Stimulated activated CD8-positive, alpha-beta memory T cell treated with anti-CD3 and anti-CD28 coated beads, Interleukin-12 subunit alpha, Interleukin-12 subunit beta, amount 100 ng/mL, for 4 hours (primary cell): Measurements from ENCODE around the gene CACNA1C.

Source experiments
- DNase-seq: peaks from one replicate; pipeline ENCODE4 v3.0.0-alpha.2; 2020; ENCODE audit warnings: low read depth

The CACNA1C gene

GRCh38 chr12:2364631-2365051 lies 311.9 kb downstream of the CACNA1C start:
- DNase-seq = no peak

- no peak for DNase-seq
Observed at GRCh38 chr12:2366711-2367110, 313.9 kb downstream of the CACNA1C start.

DNA sequence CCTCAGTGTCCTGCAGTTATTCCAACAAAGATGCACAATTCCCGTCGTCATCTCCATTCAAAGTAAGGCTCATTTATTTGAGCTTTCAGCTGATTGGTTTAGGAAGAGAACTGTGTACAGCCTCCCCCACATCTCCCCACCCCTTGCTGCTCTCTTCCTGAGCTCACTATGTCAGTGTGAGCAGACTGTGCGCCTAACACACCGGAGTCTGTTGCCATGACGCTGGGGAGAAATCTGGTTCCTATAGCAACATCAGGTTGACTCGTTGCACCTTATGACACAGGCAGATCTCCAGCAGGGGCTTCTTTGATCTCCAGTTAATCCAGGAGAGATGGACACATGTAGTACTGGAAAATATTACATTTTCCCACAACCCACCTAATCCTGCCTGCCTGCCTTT lies 319.4 kb downstream of the CACNA1C start:
- DNase-seq = no peak

- DNase-seq = no peak
Observed at GRCh38 chr12:2372735-2373134, 319.9 kb downstream of the CACNA1C start.

GRCh38 chr12:2373307-2373706 lies 320.5 kb downstream of the CACNA1C start:
- DNase-seq = no peak

DNA sequence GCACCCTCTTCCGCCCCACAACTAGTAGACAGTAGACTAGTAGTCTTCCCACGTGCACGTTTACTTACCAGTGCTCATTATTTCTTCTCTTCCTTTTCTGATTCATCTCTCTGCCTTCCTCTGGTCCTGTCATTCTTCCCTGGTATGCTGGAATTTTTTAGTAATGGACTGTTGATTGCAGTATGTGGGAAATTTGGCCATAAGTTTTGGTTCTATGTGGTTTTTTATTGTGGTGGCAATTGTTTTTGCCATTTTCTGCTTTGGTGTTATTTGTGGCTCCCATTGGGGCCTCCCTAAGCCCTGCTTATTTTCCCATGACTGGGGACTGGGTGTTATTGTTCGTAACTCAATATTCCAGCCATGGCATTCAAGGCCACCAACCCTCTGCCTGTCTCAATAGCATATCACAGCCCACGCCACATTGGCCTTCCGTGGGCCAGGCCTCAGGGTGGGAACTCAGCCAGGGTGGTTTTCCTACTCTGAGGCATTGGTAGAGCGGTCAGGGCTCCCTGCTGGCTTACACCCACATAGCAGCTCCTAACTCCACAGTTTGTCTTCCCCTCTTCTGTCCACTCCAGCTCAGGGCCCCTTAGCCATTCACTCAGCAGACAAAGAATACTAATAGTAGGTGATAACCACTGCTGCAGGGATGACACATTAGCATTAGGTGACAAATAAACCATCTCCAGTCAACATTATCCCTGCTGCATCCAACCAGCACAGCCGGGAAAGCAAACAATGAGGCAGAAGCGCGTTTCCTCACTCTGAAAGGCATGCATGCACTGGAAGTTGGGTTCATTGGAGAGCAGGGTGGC lies 321.5 kb downstream of the CACNA1C start:
- DNase-seq = no peak

- no peak for DNase-seq
Observed at GRCh38 chr12:2375871-2376270, 323.1 kb downstream of the CACNA1C start.

GRCh38 chr12:2376908-2377657 lies 324.3 kb downstream of the CACNA1C start:
- DNase-seq = no peak

DNA sequence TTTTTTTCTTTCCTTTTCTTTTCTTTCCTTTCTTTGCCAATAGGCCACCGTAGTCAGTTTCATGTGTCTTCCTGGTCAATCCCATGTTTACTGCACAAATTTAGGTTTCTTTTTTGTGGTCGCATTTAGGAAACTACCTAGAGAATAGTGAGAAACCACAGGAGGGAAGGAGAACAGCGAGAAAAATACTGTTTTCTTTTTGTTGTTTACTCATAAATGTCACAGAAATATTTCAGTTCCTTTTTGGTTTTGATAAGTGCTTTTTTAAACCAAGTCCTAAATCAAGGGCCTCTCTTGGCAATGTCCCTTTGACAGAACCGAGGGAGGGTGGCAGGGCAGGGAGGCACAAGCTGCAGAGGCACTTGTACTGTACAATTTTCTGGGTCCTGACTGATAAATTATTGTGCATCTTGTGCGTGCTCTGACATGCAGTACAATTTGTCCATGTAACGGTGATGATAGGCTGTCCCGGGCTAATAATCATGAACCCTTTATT lies 326.1 kb downstream of the CACNA1C start:
- no peak for DNase-seq

GRCh38 chr12:2380946-2381345 lies 328.2 kb downstream of the CACNA1C start:
- DNase-seq = no peak

DNA sequence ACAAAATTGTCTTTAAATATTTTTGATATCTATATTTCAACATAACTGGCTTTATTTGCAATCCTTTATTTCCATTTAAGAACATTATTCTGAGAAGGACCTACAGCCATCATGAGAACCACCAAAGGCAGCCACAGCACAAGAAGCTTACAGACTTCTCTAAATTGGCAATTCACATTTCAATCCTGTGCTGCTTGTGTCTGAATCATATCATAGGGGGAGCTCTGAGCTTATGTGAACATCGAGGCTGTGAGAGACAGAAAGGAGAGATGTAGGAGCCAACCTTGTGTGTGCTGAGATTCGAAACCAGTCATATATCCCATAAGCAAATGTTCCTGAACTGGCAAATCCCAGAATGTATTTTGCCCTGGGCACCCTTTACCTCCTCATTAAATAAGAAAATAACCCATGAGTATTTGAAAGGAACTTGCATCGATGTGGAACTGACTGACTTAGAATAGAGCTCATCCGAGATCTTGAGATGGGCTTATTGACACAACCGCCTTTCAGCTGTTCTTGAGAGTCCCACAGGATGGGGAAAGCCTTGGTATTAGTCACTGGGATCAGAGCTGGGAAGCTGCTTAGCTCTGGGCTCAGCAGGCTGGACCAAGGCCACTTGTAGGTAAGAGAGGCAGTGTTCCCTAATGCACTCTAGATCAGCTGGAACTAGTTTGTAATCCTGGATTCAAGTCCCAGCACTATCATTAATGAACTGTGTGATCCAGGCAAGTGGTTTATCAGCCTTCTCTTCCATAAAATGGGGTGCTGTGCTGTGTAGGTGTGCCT lies 329.8 kb downstream of the CACNA1C start:
- DNase-seq = no peak

DNA sequence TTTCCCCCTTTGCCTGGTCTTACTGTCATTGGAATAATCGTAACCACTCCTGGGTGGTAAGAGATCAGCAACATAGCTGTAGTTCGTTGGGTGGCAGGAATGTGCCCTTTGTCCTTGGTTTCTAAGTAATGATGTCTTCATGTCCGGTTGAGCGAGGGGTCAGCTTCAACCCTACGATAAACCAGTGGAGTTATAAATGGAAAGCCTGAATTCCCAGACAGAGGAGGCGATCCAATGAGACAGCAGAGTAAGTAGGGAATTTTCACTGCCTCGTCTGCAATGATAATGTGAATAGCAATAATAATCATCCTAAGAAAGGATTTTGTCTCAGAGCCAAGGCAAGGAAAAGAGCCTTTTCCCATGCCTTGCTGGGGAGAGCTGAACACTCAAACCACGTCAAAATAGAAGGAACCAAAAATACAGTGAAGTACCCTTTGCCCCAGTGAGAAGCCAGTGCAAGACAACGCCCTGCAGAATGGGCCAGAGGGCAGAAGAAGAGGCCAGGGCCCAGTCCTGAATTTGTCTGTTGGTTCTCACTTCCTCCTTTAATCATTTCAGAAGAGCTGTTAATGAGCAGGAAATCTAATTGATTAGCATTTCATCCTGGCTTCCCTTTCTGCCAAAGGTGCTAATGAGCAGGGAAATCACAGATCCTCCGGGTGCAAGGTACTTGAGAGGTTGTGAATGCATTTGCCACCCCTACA lies 330.7 kb downstream of the CACNA1C start:
- DNase-seq = no peak

- no peak for DNase-seq
Observed at GRCh38 chr12:2384029-2384386, 331.2 kb downstream of the CACNA1C start.

- no peak for DNase-seq
Observed at GRCh38 chr12:2384533-2385351, 332.0 kb downstream of the CACNA1C start.

GRCh38 chr12:2385529-2385928 lies 332.7 kb downstream of the CACNA1C start:
- no peak for DNase-seq

DNA sequence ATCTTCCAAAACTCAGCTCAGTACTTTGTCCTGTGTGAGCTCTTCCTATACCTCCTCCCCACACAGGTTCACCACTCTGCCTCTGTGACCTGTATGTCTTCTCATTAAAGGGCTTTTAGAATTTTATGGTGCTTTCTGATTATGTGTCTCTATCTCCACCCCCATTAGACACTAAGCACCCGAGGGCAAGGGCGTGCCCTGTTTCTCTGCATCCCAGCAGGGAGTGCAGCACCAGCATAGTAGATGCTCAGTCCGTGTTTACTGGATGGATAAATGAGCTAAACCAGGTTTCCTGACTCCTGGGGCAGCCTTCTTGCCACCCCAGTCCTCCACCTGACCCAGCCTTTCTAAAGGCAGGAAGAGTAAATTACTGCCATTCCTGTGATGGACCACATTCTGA lies 333.8 kb downstream of the CACNA1C start:
- no peak for DNase-seq

DNA sequence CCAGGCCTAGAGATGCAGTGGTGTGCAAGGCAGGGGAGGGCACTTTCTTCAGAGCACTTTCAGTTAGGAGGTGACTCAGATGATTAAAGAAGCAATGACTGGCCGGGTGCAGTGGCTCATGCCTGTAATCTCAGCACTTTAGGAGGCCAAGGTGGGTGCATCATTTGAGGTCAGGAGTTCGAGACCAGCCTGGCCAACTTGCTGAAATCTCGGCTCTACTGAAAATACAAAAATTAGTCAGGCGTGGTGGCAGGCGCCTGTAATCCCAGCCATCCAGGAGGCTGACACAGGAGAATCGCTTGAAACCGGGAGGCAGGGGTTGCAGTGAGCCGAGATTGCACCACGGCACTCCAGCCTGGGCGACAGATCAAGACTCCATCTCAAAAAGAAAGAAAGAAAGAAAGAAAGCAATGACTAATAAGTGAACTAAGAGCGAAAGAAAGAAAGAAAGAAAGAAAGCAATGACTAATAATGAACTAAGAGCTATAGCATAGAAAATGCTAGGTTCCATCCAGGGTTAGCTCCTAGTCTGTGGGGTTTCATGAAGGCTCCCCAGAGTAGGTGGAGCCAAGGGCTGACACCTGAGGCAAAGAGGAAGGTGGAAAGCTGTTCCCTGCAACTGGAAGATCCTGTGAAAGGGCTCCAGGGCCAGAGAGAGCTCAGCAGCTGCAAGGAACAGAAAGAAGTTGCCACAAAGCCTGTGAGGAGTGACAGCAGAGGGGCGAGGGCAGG lies 334.5 kb downstream of the CACNA1C start:
- DNase-seq = no peak

DNA sequence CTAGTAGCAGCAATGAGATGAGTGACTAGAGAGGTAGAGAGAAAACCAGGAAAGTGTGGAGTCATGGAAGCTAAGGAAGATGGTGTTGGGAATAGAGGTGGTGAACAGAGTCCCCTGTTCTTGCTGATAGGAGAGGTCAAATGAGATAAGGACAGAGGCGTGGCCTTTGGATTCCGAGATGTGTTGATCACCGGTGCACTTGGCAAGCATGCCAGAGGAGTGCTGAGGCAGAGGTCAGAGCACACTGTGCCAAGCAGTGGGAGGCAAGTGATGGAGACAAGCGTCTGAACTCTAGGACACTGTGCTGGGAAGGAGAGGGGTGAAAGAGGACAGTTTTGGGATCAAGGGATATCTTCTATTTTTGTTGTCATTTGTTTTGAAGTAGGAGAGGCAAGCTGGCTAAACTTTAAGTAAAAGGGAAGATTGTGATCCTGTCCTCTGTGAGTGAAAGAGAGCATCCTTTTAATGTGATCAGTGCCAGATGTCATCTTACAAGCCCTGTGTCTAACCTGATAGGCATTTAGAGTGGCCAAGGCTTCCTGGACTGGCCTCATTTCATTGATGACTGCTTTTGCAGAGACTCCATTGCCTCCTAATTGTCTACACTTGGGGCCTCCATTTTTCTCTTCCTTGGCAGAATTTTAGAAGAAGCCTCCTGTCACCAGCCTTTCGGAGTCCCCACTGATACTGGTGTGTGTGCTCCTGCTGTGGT lies 336.4 kb downstream of the CACNA1C start:
- no peak for DNase-seq

DNA sequence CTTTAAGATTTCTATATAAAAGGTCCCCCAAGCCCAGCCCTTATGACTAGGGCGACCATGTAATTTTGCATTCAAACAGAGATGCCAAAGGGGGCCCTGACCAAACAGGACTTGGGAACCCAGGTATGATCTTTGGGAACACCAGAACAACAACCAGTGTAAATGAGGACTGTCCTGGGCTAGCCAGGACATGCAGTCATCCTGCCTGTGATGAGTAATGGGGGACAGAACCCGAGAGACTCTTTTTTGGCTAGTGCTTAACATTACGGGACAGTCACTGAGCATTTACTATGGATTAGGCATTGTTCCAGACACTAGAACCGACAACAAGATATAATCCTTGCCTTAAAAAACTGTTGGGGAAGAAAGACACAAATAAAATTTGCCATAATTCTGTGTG lies 337.3 kb downstream of the CACNA1C start:
- no peak for DNase-seq
